ENCODE data around the gene PRSS57. TPM values are rescaled to one million over a fixed set of nuclear protein-coding genes. Genes with fewer than 3 reads are reported as not detected.

Gene PRSS57
- total and polyA plus RNA-seq, 2 of the 13 experiments (the other 11 are each of a cell fraction or from before 2014, with no cell fraction given): 0.12 TPM; not detected in 1

DNA sequence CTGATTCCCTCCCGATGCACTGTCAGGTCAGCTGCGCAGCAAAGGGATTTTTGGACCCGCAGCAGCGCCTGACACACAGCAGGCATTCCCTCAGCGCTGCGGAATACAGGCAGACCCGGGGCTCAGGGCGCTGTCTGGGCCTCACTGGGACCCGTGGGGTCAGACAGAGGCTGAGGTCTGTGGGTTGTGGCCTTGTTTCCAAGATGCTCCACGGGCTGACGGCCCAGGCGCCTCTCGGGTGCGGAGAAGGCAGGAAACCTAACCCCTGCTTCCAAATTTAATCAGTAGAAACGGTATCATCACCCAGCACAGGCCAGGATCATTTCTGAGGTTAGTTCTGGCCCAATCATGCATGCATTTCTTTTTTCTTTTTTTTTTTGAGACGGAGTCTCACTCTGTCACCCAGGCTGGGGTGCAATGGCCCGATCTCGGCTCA, 31.6 kb downstream of the PRSS57 start (continued):
- no peak for TF ChIP-seq IKZF1 (IDR thresholded peaks at IDR 0.05)
- TF ChIP-seq ZNF350 (CRISPR knock-in tag; IDR thresholded peaks at IDR 0.05; ENCODE audit: borderline replicate concordance, low read depth): peak; percentile 49
- no peak for TF ChIP-seq ZNF225 (CRISPR knock-in tag; IDR thresholded peaks at IDR 0.05)
- no peak for TF ChIP-seq MXD4 (CRISPR knock-in tag; IDR thresholded peaks at IDR 0.05)
- no peak for TF ChIP-seq ZFAT (CRISPR knock-in tag; conservative IDR thresholded peaks at IDR 0.05)
- TF ChIP-seq, protein P1, sequence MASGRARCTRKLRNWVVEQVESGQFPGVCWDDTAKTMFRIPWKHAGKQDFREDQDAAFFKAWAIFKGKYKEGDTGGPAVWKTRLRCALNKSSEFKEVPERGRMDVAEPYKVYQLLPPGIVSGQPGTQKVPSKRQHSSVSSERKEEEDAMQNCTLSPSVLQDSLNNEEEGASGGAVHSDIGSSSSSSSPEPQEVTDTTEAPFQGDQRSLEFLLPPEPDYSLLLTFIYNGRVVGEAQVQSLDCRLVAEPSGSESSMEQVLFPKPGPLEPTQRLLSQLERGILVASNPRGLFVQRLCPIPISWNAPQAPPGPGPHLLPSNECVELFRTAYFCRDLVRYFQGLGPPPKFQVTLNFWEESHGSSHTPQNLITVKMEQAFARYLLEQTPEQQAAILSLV (CRISPR knock-in tag; IDR thresholded peaks at IDR 0.05; ENCODE audit: borderline replicate concordance): no peak
- no peak for TF ChIP-seq KMT2B (CRISPR knock-in tag; IDR thresholded peaks at IDR 0.05)
- no peak for TF ChIP-seq SCMH1 (CRISPR knock-in tag; IDR thresholded peaks at IDR 0.05; ENCODE audit: borderline replicate concordance)
- TF ChIP-seq ZFP82 (CRISPR knock-in tag; IDR thresholded peaks at IDR 0.05; ENCODE audit: borderline replicate concordance): no peak
- TF ChIP-seq ELF4 (CRISPR knock-in tag; IDR thresholded peaks at IDR 0.05; ENCODE audit: borderline replicate concordance): no peak
- TF ChIP-seq SMAD3 (CRISPR knock-in tag; IDR thresholded peaks at IDR 0.05): no peak
- TF ChIP-seq ATM (IDR thresholded peaks at IDR 0.05; ENCODE audit: borderline replicate concordance): no peak
- TF ChIP-seq, protein P2, sequence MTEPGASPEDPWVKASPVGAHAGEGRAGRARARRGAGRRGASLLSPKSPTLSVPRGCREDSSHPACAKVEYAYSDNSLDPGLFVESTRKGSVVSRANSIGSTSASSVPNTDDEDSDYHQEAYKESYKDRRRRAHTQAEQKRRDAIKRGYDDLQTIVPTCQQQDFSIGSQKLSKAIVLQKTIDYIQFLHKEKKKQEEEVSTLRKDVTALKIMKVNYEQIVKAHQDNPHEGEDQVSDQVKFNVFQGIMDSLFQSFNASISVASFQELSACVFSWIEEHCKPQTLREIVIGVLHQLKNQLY (CRISPR knock-in tag; IDR thresholded peaks at IDR 0.05): no peak
- TF ChIP-seq, protein P3, sequence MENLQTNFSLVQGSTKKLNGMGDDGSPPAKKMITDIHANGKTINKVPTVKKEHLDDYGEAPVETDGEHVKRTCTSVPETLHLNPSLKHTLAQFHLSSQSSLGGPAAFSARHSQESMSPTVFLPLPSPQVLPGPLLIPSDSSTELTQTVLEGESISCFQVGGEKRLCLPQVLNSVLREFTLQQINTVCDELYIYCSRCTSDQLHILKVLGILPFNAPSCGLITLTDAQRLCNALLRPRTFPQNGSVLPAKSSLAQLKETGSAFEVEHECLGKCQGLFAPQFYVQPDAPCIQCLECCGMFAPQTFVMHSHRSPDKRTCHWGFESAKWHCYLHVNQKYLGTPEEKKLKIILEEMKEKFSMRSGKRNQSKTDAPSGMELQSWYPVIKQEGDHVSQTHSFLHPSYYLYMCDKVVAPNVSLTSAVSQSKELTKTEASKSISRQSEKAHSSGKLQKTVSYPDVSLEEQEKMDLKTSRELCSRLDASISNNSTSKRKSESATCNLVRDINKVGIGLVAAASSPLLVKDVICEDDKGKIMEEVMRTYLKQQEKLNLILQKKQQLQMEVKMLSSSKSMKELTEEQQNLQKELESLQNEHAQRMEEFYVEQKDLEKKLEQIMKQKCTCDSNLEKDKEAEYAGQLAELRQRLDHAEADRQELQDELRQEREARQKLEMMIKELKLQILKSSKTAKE (CRISPR knock-in tag; IDR thresholded peaks at IDR 0.05; ENCODE audit: borderline replicate concordance): no peak
- peak; percentile 47 for TF ChIP-seq AGO2 (optimal IDR thresholded peaks at IDR 0.05; ENCODE audit: low read depth, low read length)
- TF ChIP-seq ZNF264 (CRISPR knock-in tag; IDR thresholded peaks at IDR 0.05): no peak
- no peak for TF ChIP-seq ZNF670 (CRISPR knock-in tag; IDR thresholded peaks at IDR 0.05; ENCODE audit: borderline replicate concordance)
- TF ChIP-seq SP140L (CRISPR knock-in tag; IDR thresholded peaks at IDR 0.05; ENCODE audit: borderline replicate concordance): no peak
- TF ChIP-seq HIVEP1 (CRISPR knock-in tag; IDR thresholded peaks at IDR 0.05): 0 out of 2 replicates have a peak, but pooled peaks have one; percentile 46
- no peak for TF ChIP-seq ZNF841 (CRISPR knock-in tag; IDR thresholded peaks at IDR 0.05; ENCODE audit: borderline replicate concordance)
- TF ChIP-seq ZNF17 (CRISPR knock-in tag; IDR thresholded peaks at IDR 0.05): no peak
- TF ChIP-seq, protein P4, sequence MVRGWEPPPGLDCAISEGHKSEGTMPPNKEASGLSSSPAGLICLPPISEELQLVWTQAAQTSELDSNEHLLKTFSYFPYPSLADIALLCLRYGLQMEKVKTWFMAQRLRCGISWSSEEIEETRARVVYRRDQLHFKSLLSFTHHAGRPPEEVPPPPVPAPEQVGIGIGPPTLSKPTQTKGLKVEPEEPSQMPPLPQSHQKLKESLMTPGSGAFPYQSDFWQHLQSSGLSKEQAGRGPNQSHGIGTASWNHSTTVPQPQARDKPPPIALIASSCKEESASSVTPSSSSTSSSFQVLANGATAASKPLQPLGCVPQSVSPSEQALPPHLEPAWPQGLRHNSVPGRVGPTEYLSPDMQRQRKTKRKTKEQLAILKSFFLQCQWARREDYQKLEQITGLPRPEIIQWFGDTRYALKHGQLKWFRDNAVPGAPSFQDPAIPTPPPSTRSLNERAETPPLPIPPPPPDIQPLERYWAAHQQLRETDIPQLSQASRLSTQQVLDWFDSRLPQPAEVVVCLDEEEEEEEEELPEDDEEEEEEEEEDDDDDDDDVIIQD (CRISPR knock-in tag; IDR thresholded peaks at IDR 0.05; ENCODE audit: low read depth): no peak
- no peak for TF ChIP-seq TCF7L2 (IDR thresholded peaks at IDR 0.05; ENCODE audit: low read depth, low read length)
- TF ChIP-seq, protein P5, sequence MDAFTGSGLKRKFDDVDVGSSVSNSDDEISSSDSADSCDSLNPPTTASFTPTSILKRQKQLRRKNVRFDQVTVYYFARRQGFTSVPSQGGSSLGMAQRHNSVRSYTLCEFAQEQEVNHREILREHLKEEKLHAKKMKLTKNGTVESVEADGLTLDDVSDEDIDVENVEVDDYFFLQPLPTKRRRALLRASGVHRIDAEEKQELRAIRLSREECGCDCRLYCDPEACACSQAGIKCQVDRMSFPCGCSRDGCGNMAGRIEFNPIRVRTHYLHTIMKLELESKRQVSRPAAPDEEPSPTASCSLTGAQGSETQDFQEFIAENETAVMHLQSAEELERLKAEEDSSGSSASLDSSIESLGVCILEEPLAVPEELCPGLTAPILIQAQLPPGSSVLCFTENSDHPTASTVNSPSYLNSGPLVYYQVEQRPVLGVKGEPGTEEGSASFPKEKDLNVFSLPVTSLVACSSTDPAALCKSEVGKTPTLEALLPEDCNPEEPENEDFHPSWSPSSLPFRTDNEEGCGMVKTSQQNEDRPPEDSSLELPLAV (CRISPR knock-in tag; conservative IDR thresholded peaks at IDR 0.05; ENCODE audit: low read depth): no peak
- no peak for TF ChIP-seq CENPT (CRISPR knock-in tag; IDR thresholded peaks at IDR 0.05; ENCODE audit: low read depth)

Data from HepG2 (cell line).